ENCODE measurements around the gene SVBP. TPM values are rescaled to one million over a fixed set of nuclear protein-coding genes. Genes with fewer than 3 reads are reported as not detected.

The SVBP gene
- total and polyA plus RNA-seq, 2 of the 8 experiments (the other 6 are each of a cell fraction or from before 2014, with no cell fraction given) = 29.7 to 30.2 TPM

DNA sequence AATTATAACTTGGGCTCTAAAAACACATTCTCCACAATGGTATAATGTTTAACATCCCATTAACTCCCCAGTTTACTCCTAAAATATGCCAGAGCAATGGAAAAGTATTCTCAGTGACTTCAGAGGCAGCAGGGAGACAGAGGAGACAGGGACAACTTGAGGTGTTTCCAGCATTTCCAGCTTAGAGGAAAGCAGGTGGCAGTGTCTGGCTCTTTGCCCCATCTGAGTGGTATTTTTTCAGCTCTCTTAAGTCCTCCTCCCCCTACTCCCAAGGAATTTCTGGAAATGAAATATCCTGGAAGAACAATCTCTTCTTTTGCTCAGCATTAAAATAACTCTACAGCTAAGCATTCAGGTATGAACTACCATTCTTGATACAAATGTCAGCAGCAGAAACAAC lies 11.0 kb downstream of the SVBP start:
- no peaks in the 10 kb centered on the region for H3K23me2 ChIP-seq (ENCODE audit: low read depth, low read length)
- H2AFZ ChIP-seq (ENCODE audit: low read length) = no peak overlapping the region
- H4K20me1 ChIP-seq (replicated peaks in 1 of 2; ENCODE audit: control insufficient read depth in 1 of 2, insufficient read depth in 2 of 2, low read length in 2 of 2) = no peaks in the 10 kb centered on the region
- no peak overlapping the region for H3K23ac ChIP-seq (ENCODE audit: insufficient read length)
- no peak overlapping the region for H3K18ac ChIP-seq (ENCODE audit: extremely low read depth, low read length)
- H3K4me3 ChIP-seq (ENCODE audit: extremely low read depth in 1 of 4, insufficient read depth in 2 of 4, low read depth in 3 of 4, low read length in 4 of 4) = no peak overlapping the region
- peaks cover 9 to 11% of the 10 kb centered on the region in 2 experiments for H3K9me3 ChIP-seq (ENCODE audit: insufficient read depth in 2 of 2, low read depth in 1 of 2, low read length in 1 of 2)
- no peak overlapping the region for H2BK20ac ChIP-seq (ENCODE audit: low read length)
- no peak overlapping the region for H3K14ac ChIP-seq (ENCODE audit: insufficient read length)
- no peak overlapping the region for H2BK12ac ChIP-seq (ENCODE audit: low read depth, low read length)
- H2AK5ac ChIP-seq (ENCODE audit: low read depth, low read length) = no peak overlapping the region
- no peak overlapping the region for H2BK5ac ChIP-seq (ENCODE audit: low read depth, low read length)
- H3K79me2 ChIP-seq (ENCODE audit: control insufficient read depth in 1 of 2, insufficient read depth in 2 of 2, low read length in 2 of 2) = no peaks in the 10 kb centered on the region
- H3K9ac ChIP-seq (replicated peaks in 1 of 4; ENCODE audit: extremely low read depth in 1 of 4, low read depth in 3 of 4, low read length in 3 of 4) = no peak overlapping the region
- no peak overlapping the region for H3K56ac ChIP-seq (replicated peaks; ENCODE audit: insufficient read length, low read depth, low read length)
- H3K79me1 ChIP-seq (ENCODE audit: low read depth, low read length) = no peaks in the 10 kb centered on the region
- no peak for DNase-seq (ENCODE audit: low read depth in 1 of 2, low spot score in 2 of 2)
- no peak for FAIRE-seq
- no peak overlapping the region for H3K4ac ChIP-seq (replicated peaks; ENCODE audit: insufficient read length, low read depth, low read length)
- CTCF ChIA-PET (ENCODE audit: partially characterized antibody) = interaction anchor here (0.6 kb wide), 1 partner anchor 34 kb away, joined by 3 read pairs; no protein-coding TSS in a partner anchor
- H3K27ac ChIP-seq (ENCODE audit: low read depth, low read length) = no peak overlapping the region
- H3K36me3 ChIP-seq (ENCODE audit: control insufficient read depth in 2 of 4, insufficient read depth in 4 of 4, low read length in 3 of 4) = peaks cover 0 to 12% (median 2%) of the 10 kb centered on the region in 4 experiments; a peak in 4 of 8 replicates
- no peaks in the 10 kb centered on the region for H3K4me1 ChIP-seq (replicated peaks in 1 of 4; ENCODE audit: control insufficient read depth in 3 of 4, insufficient read depth in 4 of 4, low read length in 3 of 4)
- no peak overlapping the region for H4K8ac ChIP-seq (ENCODE audit: extremely low read depth, insufficient read depth, low read length)
- no peak overlapping the region for H4K5ac ChIP-seq (ENCODE audit: insufficient read length, low read depth, low read length)
- H3K27me3 ChIP-seq (replicated peaks in 1 of 4; ENCODE audit: control insufficient read depth in 3 of 4, extremely low read depth in 1 of 4, insufficient read depth in 3 of 4, low read length in 3 of 4) = no peaks in the 10 kb centered on the region
- no peak overlapping the region for H2BK15ac ChIP-seq (ENCODE audit: low read length)
- POLR2A ChIA-PET (ENCODE audit: partially characterized antibody) = interaction anchor here (2.7 kb wide), 1 partner anchor 10 kb away, joined by 12 read pairs; the partner anchor contains the start of gene ERMAP
- no peak overlapping the region for H4K91ac ChIP-seq (replicated peaks; ENCODE audit: insufficient read length, low read length)
- H3K4me2 ChIP-seq (ENCODE audit: insufficient read depth in 1 of 2, low read depth in 2 of 2, low read length in 2 of 2) = no peak overlapping the region
- no peak overlapping the region for H2BK120ac ChIP-seq (replicated peaks; ENCODE audit: low read depth, low read length)
- TF ChIP-seq POLR2A (IDR thresholded peaks at IDR 0.05; ENCODE audit: control extremely low read depth in 1 of 2, low read depth in 2 of 2, low read length in 2 of 2) = no peak
- TF ChIP-seq JUN (IDR thresholded peaks at IDR 0.05; ENCODE audit: low read depth, low read length) = no peak
- TF ChIP-seq CEBPB (IDR thresholded peaks at IDR 0.05; ENCODE audit: low read depth, low read length) = no peak
- TF ChIP-seq YY1 (IDR thresholded peaks at IDR 0.05; ENCODE audit: low read depth, low read length) = no peak
- no peak for TF ChIP-seq EGR1 (IDR thresholded peaks at IDR 0.05; ENCODE audit: borderline replicate concordance, low read depth, low read length)
- TF ChIP-seq SP4 (IDR thresholded peaks at IDR 0.05; ENCODE audit: low read length) = no peak
- no peak for TF ChIP-seq SAP30 (IDR thresholded peaks at IDR 0.05; ENCODE audit: insufficient read depth, insufficient replicate concordance, low read length)

Data from H1 (cell line).